IMR-90 (cell line): Measurements from ENCODE around the gene RAVER2. TPM values are rescaled to one million over a fixed set of nuclear protein-coding genes. Genes with fewer than 3 reads are reported as not detected.

Experiments used
- ATAC-seq: fragments of 200-7000 bp; cut with Tn5 transposase; 2 replicates; pipeline ENCODE4 v1.9.1; 2020; ENCODE audit warnings: low read depth, mild to moderate bottlenecking, moderate library complexity
- BruUV-seq: library from RNA; stranded (reverse); fragments of 400-500 nt; replicated peaks from 2 replicates; lab custom pipeline; 2021; lab: Mats Ljungman, UMichigan
- CTCF ChIA-PET: fragments of 300-600 bp; formaldehyde crosslinking; extraction: SDS; loops from one replicate; lab custom pipeline; 2021; ENCODE audit warnings: antibody characterized with exemption; lab: Yijun Ruan, JAX
- POLR2A ChIA-PET: fragments of 300-600 bp; sonication (Branson Sonifier 250); formaldehyde crosslinking; loops from one replicate; lab custom pipeline; 2022; ENCODE audit warnings: antibody characterized with exemption; ENCODE audit not compliant: unreplicated experiment; lab: Charles Lee
- DNase-seq: peaks from one replicate; pipeline ENCODE4 v3.0.0; 2013
- H2AFZ ChIP-seq: replicated peaks from 2 replicates; pipeline ENCODE3; 2013; ENCODE audit warnings: low read length, mild to moderate bottlenecking; ENCODE audit not compliant: poor library complexity
- H2AK5ac ChIP-seq: 2 replicates; pipeline ENCODE4 v1.6.1; 2013; ENCODE audit warnings: low read depth, low read length, inconsistent platforms
- H2AK9ac ChIP-seq: replicated peaks from 2 replicates; pipeline ENCODE3; 2013; ENCODE audit warnings: mild to moderate bottlenecking, low read depth, low read length, moderate library complexity; ENCODE audit not compliant: poor library complexity
- H2BK120ac ChIP-seq: 2 replicates; pipeline ENCODE4 v1.6.1; 2013; ENCODE audit warnings: low read depth, low read length, inconsistent platforms
- H2BK15ac ChIP-seq: 3 replicates; pipeline ENCODE4 v1.6.1; 2013; ENCODE audit warnings: low read depth, low read length, inconsistent platforms
- H2BK20ac ChIP-seq: 2 replicates; pipeline ENCODE4 v1.6.1; 2013; ENCODE audit warnings: low read depth, mild to moderate bottlenecking, inconsistent platforms, low read length, moderate library complexity
- H2BK5ac ChIP-seq: 2 replicates; pipeline ENCODE4 v1.6.1; 2013; ENCODE audit warnings: mild to moderate bottlenecking, low read depth, low read length, inconsistent platforms; ENCODE audit not compliant: poor library complexity, severe bottlenecking
- H3K14ac ChIP-seq: replicated peaks from 2 replicates; pipeline ENCODE4 v1.6.1; 2013; ENCODE audit warnings: low read depth, low read length, inconsistent platforms
- H3K18ac ChIP-seq: 2 replicates; pipeline ENCODE4 v1.6.1; 2013; ENCODE audit warnings: low read depth, low read length, control low read depth
- H3K23ac ChIP-seq: 2 replicates; pipeline ENCODE4 v1.6.1; 2013; ENCODE audit warnings: low read depth, low read length, inconsistent platforms
- H3K27ac ChIP-seq: 2 replicates; pipeline ENCODE4 v1.5.1; 2013; ENCODE audit warnings: mild to moderate bottlenecking, control low read depth, low read length; ENCODE audit not compliant: insufficient read depth
- H3K27me3 ChIP-seq: 2 replicates; pipeline ENCODE4 v1.6.1; 2013; ENCODE audit warnings: low read length; ENCODE audit not compliant: control insufficient read depth, insufficient read depth
- H3K36me3 ChIP-seq: 2 replicates; pipeline ENCODE4 v1.6.1; 2013; ENCODE audit warnings: low read length, mixed read lengths; ENCODE audit not compliant: control insufficient read depth, insufficient read depth
- H3K4ac ChIP-seq: 2 replicates; pipeline ENCODE4 v1.6.1; 2013; ENCODE audit warnings: low read depth, low read length, inconsistent platforms
- H3K4me1 ChIP-seq: 2 replicates; pipeline ENCODE4 v1.6.1; 2013; ENCODE audit warnings: low read length, mixed read lengths; ENCODE audit not compliant: control insufficient read depth, insufficient read depth
- H3K4me2 ChIP-seq: 2 replicates; pipeline ENCODE4 v1.6.1; 2013; ENCODE audit warnings: low read depth, mild to moderate bottlenecking, control low read depth, low read length, moderate library complexity
- H3K4me3 ChIP-seq: 2 replicates; pipeline ENCODE4 v1.5.1; 2013; ENCODE audit warnings: low read depth, mild to moderate bottlenecking, control low read depth, low read length, moderate library complexity; ENCODE audit not compliant: insufficient read depth
- H3K56ac ChIP-seq: 2 replicates; pipeline ENCODE4 v1.6.1; 2013; ENCODE audit warnings: low read length, inconsistent platforms; ENCODE audit not compliant: insufficient read depth; ENCODE audit errors: extremely low read depth
- H3K79me1 ChIP-seq, 2 experiments: 2 replicates each; pipeline ENCODE4 v1.6.1; 2013; ENCODE audit warnings: low read length in 2 of 2, inconsistent platforms in 1 of 2, low read depth in 1 of 2
- H3K9ac ChIP-seq: 2 replicates; pipeline ENCODE4 v1.6.1; 2013; ENCODE audit warnings: low read depth, low read length, control low read depth
- H3K9me1 ChIP-seq: 2 replicates; pipeline ENCODE4 v1.6.1; 2013; ENCODE audit warnings: low read length, inconsistent platforms; ENCODE audit not compliant: insufficient read depth
- H3K9me3 ChIP-seq: 2 replicates; pipeline ENCODE4 v1.6.1; 2013; ENCODE audit warnings: low read length; ENCODE audit not compliant: control insufficient read depth, insufficient read depth
- H4K20me1 ChIP-seq: 2 replicates; pipeline ENCODE4 v1.6.1; 2013; ENCODE audit warnings: low read length, inconsistent platforms; ENCODE audit not compliant: insufficient read depth
- H4K5ac ChIP-seq: 2 replicates; pipeline ENCODE4 v1.6.1; 2013; ENCODE audit warnings: mild to moderate bottlenecking, low read depth, low read length, control low read depth
- H4K8ac ChIP-seq, 2 experiments: 2 replicates each; pipeline ENCODE4 v1.6.1; 2013; ENCODE audit warnings: low read depth in 2 of 2, low read length in 2 of 2, control low read depth in 1 of 2, inconsistent platforms in 1 of 2
- H4K91ac ChIP-seq: 2 replicates; pipeline ENCODE4 v1.6.1; 2013; ENCODE audit warnings: low read depth, low read length, inconsistent platforms; ENCODE audit not compliant: insufficient read depth
- BHLHE40 ChIP-seq: fragments of 150-350 bp; IDR thresholded peaks from 2 replicates; pipeline ENCODE4 v1.6.1; 2016; ENCODE audit warnings: mild to moderate bottlenecking, low read depth, low read length
- CHD1 ChIP-seq: IDR thresholded peaks from 2 replicates; pipeline ENCODE4 v1.6.1; 2012; ENCODE audit warnings: low read depth, low read length, improper control_type of control experiment
- ELK1 ChIP-seq: fragments of 150-350 bp; IDR thresholded peaks from 2 replicates; pipeline ENCODE4 v1.6.1; 2016; ENCODE audit warnings: low read depth, mild to moderate bottlenecking, low read length, moderate library complexity, borderline replicate concordance
- FOS ChIP-seq: fragments of 150-350 bp; IDR thresholded peaks from 2 replicates; pipeline ENCODE4 v1.6.1; 2016; ENCODE audit warnings: low read depth, low read length
- RCOR1 ChIP-seq: IDR thresholded peaks from 2 replicates; pipeline ENCODE4 v1.6.1; 2012; ENCODE audit warnings: mild to moderate bottlenecking, low read length, improper control_type of control experiment; ENCODE audit not compliant: insufficient replicate concordance
- WGBS, 2 experiments: methylation state at CpG; one replicate each; pipeline versions ENCODE4 v1.1.5 to v1.1.7; 2013; ENCODE audit warnings: missing lambda C conversion rate in 2 of 2; ENCODE audit not compliant: insufficient read length in 1 of 2; ENCODE audit errors: extremely low coverage in 2 of 2; 5-methylcytosine and 5-hydroxymethylcytosine counted together
- dilution Hi-C: fragments of 300-500 bp; cut with HindIII; formaldehyde crosslinking; loops from one replicate; pipeline ENCODE4 v1.14.3; 2018; ENCODE audit warnings: low sequenced_read_pairs; ENCODE audit not compliant: unreplicated experiment
- in situ Hi-C: fragments of 300-500 bp; cut with MboI; formaldehyde crosslinking; loops from 3 replicates; pipeline ENCODE4 v1.14.3; 2019; ENCODE audit warnings: low sequenced_read_pairs, inconsistent platforms, mixed read lengths
- intact Hi-C: fragments of 100-400 bp; cut with micrococcal nuclease; formaldehyde crosslinking; loops from 2 replicates; pipeline ENCODE4 v1.10.0; 2022
- polyA plus RNA-seq, 3 experiments: library from polyadenylated mRNA; depleted of rRNA; stranded (reverse); fragments of >200 nt; gene quantifications; 2 replicates each; pipeline ENCODE4 v1.2.3, GENCODE V29; 2012; ENCODE audit warnings: low replicate concordance in 1 of 3
- total RNA-seq: library from RNA; depleted of rRNA; stranded (reverse); fragments of >200 nt; gene quantifications from 2 replicates; pipeline ENCODE4 v1.2.3, GENCODE V29; 2012
- TF ChIP-seq, protein P1 (sequence below): conservative IDR thresholded peaks from 2 replicates; pipeline ENCODE4 v1.5.1; 2012; ENCODE audit warnings: mild to moderate bottlenecking, low read depth, low read length, improper control_type of control experiment

Gene RAVER2
- total and polyA plus RNA-seq, 2 of the 4 experiments (the other 2 are of a cell fraction): 3.7 to 6.1 TPM

GRCh38 chr1:64848803-64849202 is 103.9 kb downstream of the RAVER2 start:
- Histone ChIP-seq H3K79me1 (no peaks in the 10 kb centered on the region), H4K8ac (no peak overlapping the region), H3K14ac (no peak overlapping the region), H3K9me3 (no peaks in the 10 kb centered on the region), H2BK15ac (no peak overlapping the region), H2BK120ac (no peak overlapping the region), H3K4me2 (no peak overlapping the region), H2AFZ (no peak overlapping the region), H4K20me1 (no peaks in the 10 kb centered on the region), H3K4ac (no peak overlapping the region), H3K36me3 (peaks cover 75% of the 10 kb centered on the region), H4K91ac (no peak overlapping the region), H3K23ac (no peak overlapping the region), H2BK20ac (no peak overlapping the region), H3K9me1 (peaks cover 12% of the 10 kb centered on the region), H3K4me1 (no peaks in the 10 kb centered on the region), H3K18ac (no peak overlapping the region), H2AK5ac (no peak overlapping the region), H3K27me3 (no peaks in the 10 kb centered on the region), H3K27ac (no peak overlapping the region), H3K56ac (no peak overlapping the region), H4K5ac (no peak overlapping the region), H3K9ac (no peak overlapping the region), H3K4me3 (no peak overlapping the region), H2BK5ac (no peak overlapping the region), H2AK9ac (no peak overlapping the region)
- ATAC-seq (no peak), DNase-seq (no peak)
- TF ChIP-seq ELK1 (no peak), BHLHE40 (no peak), RCOR1 (no peak), FOS (no peak), CHD1 (no peak)
- TF ChIP-seq, protein P1, sequence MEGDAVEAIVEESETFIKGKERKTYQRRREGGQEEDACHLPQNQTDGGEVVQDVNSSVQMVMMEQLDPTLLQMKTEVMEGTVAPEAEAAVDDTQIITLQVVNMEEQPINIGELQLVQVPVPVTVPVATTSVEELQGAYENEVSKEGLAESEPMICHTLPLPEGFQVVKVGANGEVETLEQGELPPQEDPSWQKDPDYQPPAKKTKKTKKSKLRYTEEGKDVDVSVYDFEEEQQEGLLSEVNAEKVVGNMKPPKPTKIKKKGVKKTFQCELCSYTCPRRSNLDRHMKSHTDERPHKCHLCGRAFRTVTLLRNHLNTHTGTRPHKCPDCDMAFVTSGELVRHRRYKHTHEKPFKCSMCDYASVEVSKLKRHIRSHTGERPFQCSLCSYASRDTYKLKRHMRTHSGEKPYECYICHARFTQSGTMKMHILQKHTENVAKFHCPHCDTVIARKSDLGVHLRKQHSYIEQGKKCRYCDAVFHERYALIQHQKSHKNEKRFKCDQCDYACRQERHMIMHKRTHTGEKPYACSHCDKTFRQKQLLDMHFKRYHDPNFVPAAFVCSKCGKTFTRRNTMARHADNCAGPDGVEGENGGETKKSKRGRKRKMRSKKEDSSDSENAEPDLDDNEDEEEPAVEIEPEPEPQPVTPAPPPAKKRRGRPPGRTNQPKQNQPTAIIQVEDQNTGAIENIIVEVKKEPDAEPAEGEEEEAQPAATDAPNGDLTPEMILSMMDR: no peak
- intact Hi-C loops (no loop called here), dilution Hi-C loops (no loop called here), in situ Hi-C loops (no loop called here)
- no TSS peak for BruUV-seq
- ChIA-PET POLR2A (no interaction called here), CTCF (no interaction called here)
- 100% methylated on average over 1 of the region's 4 CpGs; no CpG with 5 or more reads in 1 of the 2 experiments for WGBS, 2 experiments
